Brain microvascular endothelial cell (primary cell): ENCODE results near the gene LRRC8D.

Experiments used
- DNase-seq: peaks from one replicate; pipeline ENCODE4 v3.0.0-alpha.2; 2020
- H3K27ac ChIP-seq: fragments of 250-450 bp; sonication (Bioruptor Pico); 2 replicates; pipeline ENCODE4 v1.5.1; 2020; ENCODE audit warnings: mild to moderate bottlenecking, moderate library complexity
- H3K27me3 ChIP-seq: fragments of 250-450 bp; sonication (Bioruptor Pico); replicated peaks from 2 replicates; pipeline ENCODE4 v1.5.1; 2020; ENCODE audit warnings: mild to moderate bottlenecking
- H3K36me3 ChIP-seq: fragments of 250-450 bp; sonication (Bioruptor Pico); replicated peaks from 2 replicates; pipeline ENCODE4 v1.5.1; 2020; ENCODE audit warnings: mild to moderate bottlenecking
- H3K4me3 ChIP-seq: 2 replicates; pipeline ENCODE4 v1.5.1; 2011; ENCODE audit warnings: low read depth, mild to moderate bottlenecking, control low read depth, low read length, moderate library complexity
- in situ Hi-C: cut with HindIII; loops from 2 replicates; pipeline ENCODE4 v1.10.0; 2017; ENCODE audit warnings: low sequenced_read_pairs, low pct_ligation_motif_present
- TF ChIP-seq, protein P1 (sequence below): IDR thresholded peaks from 2 replicates; pipeline ENCODE4 v1.5.1; 2011; ENCODE audit warnings: low read depth, mild to moderate bottlenecking, moderate library complexity, low read length, control low read depth, inconsistent platforms; ENCODE audit errors: missing control alignments

The LRRC8D gene

DNA sequence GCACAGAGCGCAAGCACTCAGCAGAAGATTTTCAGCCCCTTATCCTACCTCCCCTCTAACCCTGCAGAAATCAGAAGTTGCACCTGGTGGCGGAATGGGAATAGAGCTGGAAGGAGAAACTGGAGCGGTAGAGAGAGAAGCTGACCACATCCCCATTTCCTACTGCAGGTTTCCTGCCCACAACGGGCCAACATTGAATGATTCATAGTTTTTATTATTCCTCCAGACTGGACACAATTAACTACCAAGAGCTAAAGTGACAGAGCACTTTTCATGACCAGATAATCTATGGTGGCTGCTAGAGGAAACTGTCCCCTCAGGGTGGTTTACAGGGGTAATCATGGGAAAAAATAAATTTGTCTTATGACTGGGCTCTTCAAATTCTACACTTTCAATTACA lies 21.3 kb upstream of the LRRC8D start:
- Histone ChIP-seq H3K27me3 (no peaks in the 10 kb centered on the region), H3K27ac (no peak overlapping the region), H3K36me3 (no peaks in the 10 kb centered on the region), H3K4me3 (no peak overlapping the region)
- DNase-seq: peak; percentile 16
- in situ Hi-C loops: no loop called here
- TF ChIP-seq, protein P1, sequence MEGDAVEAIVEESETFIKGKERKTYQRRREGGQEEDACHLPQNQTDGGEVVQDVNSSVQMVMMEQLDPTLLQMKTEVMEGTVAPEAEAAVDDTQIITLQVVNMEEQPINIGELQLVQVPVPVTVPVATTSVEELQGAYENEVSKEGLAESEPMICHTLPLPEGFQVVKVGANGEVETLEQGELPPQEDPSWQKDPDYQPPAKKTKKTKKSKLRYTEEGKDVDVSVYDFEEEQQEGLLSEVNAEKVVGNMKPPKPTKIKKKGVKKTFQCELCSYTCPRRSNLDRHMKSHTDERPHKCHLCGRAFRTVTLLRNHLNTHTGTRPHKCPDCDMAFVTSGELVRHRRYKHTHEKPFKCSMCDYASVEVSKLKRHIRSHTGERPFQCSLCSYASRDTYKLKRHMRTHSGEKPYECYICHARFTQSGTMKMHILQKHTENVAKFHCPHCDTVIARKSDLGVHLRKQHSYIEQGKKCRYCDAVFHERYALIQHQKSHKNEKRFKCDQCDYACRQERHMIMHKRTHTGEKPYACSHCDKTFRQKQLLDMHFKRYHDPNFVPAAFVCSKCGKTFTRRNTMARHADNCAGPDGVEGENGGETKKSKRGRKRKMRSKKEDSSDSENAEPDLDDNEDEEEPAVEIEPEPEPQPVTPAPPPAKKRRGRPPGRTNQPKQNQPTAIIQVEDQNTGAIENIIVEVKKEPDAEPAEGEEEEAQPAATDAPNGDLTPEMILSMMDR: peak; percentile 14

DNA sequence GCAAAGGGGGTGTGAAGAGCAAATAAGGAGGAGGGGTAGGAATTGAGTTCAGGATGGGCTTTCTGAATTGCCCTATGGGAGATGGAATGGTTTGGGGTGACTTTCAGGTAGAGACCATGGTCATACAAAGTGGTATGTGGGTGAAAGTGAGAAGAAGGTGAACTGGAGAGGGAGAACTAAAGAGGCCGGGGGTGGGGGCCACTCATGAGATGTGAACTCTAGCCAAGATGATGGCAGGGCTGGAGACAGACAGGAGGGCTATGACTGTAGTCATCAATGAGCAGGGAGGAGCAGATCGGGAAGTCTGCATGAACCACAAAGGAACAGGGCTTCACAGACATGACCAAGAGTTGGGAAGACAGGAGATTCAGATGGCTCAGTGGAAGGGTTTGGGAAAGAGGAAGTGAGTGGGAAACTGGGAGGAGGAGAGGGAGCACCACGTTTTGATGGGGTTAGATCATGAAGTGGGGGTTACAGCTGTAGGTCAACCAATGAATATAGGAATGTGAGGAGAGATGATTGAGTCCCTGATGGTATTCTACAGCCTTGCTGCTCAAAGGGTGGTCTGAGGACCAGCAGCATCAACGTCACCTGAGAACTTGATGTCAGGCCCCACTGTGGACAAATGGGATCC lies 20.7 kb upstream of the LRRC8D start:
- H3K27me3 ChIP-seq: no peaks in the 10 kb centered on the region
- H3K4me3 ChIP-seq: no peak overlapping the region
- no peak for DNase-seq
- H3K27ac ChIP-seq: no peak overlapping the region
- TF ChIP-seq, protein P1: no peak
- no peaks in the 10 kb centered on the region for H3K36me3 ChIP-seq
- in situ Hi-C loops: loop anchor here (25.0 kb wide), 1 partner anchor 187 kb away; the partner anchor contains the start of gene ZNF326

DNA sequence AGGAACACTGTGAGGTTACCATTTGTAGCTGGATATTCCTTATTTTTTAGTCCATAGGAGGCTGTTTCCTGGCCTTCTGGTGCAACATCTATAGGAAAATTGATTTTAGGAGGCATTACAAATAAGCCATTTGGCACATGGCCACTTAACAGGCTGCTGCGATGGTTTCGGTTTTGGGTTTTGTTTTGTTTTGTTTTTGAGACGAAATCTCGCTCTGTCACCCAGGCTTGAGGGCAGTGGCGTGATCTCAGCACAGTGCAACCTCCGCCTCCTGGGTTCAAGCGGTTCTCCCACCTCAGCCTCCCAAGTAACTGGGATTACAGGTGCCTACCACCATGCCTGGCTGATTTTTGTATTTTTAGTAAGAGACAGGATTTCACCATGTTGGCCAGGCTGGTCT lies 20.1 kb upstream of the LRRC8D start:
- in situ Hi-C loops: loop anchor here (25.0 kb wide), 1 partner anchor 187 kb away; the partner anchor contains the start of gene ZNF326
- TF ChIP-seq, protein P1: no peak
- Histone ChIP-seq H3K27me3 (no peaks in the 10 kb centered on the region), H3K36me3 (no peaks in the 10 kb centered on the region), H3K27ac (no peak overlapping the region), H3K4me3 (no peak overlapping the region)
- no peak for DNase-seq

DNA sequence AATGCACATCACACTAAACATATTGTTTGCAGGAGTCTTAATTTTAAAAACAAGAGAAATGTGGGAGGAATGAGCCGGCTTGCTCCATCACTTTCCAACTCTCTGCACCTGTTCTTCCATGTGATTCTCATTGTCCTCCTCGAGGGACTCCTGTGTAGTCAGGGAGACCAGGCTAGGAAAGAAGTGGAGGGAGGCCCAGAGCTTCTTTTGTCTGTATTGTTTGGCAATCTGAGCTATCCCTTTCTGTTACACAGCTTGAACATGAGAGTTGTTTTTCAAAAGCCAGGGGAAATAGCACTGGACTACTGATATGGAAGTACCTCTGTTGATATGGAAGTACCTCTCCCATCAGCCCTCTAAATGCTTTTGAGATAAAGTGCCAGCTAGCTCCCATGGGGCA lies 18.8 kb upstream of the LRRC8D start:
- TF ChIP-seq, protein P1: no peak
- no peaks in the 10 kb centered on the region for H3K36me3 ChIP-seq
- no peak overlapping the region for H3K4me3 ChIP-seq
- in situ Hi-C loops: loop anchor here (25.0 kb wide), 1 partner anchor 185 kb away; the partner anchor contains the start of gene ZNF326
- no peaks in the 10 kb centered on the region for H3K27me3 ChIP-seq
- no peak for DNase-seq
- H3K27ac ChIP-seq: no peak overlapping the region

DNA sequence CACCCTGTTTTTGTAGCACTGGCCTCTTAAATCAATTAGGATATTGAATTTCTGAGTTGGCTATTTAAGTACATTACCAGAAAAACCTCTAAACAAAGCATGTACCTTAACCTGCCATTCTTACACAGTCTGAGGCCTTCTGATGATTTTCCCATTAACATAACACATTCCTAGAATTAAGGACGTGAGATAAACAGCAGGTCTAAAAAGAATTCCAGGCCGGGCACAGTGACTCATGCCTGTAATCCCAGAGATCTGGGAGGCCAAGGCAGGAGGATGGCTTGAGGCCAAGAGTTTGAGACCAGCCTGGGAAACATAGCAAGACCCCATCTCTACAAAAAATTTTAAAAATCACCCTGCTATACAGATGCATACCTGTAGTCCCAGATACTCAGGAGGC lies 18.0 kb upstream of the LRRC8D start:
- in situ Hi-C loops: loop anchor here (25.0 kb wide), 1 partner anchor 184 kb away; the partner anchor contains the start of gene ZNF326
- Histone ChIP-seq H3K27ac (no peak overlapping the region), H3K4me3 (no peak overlapping the region), H3K27me3 (no peaks in the 10 kb centered on the region), H3K36me3 (no peaks in the 10 kb centered on the region)
- TF ChIP-seq, protein P1: no peak
- no peak for DNase-seq

DNA sequence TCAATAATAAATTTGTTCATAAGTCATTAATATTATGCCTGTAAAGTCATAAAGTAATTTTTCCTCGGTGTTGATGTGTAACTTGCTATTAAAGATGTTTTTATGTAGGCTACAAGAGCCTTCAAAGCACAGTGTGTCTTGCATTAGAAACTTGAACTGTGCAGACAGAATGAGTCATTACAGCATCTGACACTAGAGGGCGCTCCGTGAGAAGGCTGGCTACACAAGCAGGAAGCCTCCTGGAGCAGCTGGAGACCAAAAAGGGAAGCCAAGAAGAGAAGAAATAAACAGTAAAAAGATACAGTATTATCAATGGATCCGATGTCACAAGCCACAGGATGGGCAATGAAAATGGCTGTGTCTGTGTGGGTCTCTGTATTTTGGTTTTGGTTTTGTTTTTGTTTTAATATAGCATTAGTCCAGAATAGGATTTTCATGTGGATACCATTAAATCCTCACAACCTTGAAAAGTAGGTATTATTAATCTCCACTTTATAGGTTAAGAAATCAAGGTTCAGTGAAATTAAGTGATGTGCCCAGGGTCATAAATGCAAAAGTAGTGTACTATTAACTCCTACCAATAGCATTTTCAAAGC lies 16.1 kb upstream of the LRRC8D start:
- TF ChIP-seq, protein P1: peak; percentile 94
- no peak overlapping the region for H3K4me3 ChIP-seq
- in situ Hi-C loops: loop anchor here (25.0 kb wide), 1 partner anchor 183 kb away; the partner anchor contains the start of gene ZNF326
- DNase-seq: peak; percentile 83
- no peaks in the 10 kb centered on the region for H3K36me3 ChIP-seq
- H3K27me3 ChIP-seq: no peaks in the 10 kb centered on the region
- H3K27ac ChIP-seq: no peak overlapping the region
